Fibroblast of villous mesenchyme (primary cell): ENCODE results near the gene ZNF749. TPM values are rescaled to one million over a fixed set of nuclear protein-coding genes. Genes with fewer than 3 reads are reported as not detected.

Source experiments
- DNase-seq: peaks from one replicate; pipeline ENCODE4 v3.0.0-alpha.2; 2010; ENCODE audit warnings: low read depth
- H3K4me3 ChIP-seq: 2 replicates; pipeline ENCODE4 v1.5.1; 2011; ENCODE audit warnings: low read depth, mild to moderate bottlenecking, low read length
- CTCF ChIP-seq: IDR thresholded peaks from 2 replicates; pipeline ENCODE4 v1.5.1; 2012; ENCODE audit warnings: low read depth, mild to moderate bottlenecking, low read length; ENCODE audit not compliant: insufficient read depth
- total RNA-seq: library from RNA; depleted of rRNA; stranded (reverse); fragments of >200 nt; gene quantifications from 2 replicates; pipeline ENCODE4 v1.2.3, GENCODE V29; 2012

ZNF749 gene
- total RNA-seq, 1 donor: 10.8 TPM

DNA sequence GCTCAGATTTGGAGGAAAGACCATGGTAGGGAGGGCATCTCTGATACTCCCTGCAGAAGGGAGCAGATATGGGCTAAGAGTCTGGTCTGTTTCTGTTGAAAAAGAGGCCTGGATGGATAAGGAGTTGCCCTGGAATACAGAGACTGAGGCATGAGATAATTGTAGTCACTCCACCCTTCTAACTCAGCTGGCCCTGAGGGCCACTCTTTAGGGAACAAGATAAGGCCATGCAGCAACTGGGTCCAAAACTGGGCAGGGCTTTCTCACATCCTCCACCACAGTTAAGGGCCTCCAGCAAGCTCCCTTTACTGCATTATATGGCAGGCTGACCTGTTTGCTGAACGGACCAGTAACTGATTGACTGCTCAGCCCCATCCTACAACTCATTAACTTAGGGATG lies 1.3 kb downstream of the ZNF749 start:
- no peak for TF ChIP-seq CTCF
- H3K4me3 ChIP-seq: peak overlapping the region; percentile 78
- no peak for DNase-seq

DNA sequence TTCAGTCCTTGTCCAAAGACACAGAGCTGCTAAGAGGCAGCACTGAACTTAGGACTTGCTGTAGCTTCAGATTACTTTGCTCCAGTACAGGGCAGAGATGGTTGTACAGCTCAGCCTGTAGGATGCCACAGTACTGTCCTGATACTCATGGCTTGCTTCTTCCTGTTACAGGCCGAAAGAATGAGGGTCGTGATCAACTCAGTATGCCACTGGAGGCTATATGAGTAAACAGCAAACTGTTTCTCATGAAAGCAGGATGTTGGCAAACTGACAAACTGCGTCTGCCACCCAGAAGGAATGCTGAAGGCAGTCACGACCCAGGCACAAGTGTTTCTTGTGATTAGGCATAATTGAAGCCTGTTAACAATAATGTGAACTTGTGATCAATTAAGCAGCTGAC lies 2.8 kb downstream of the ZNF749 start:
- DNase-seq: no peak
- no peak overlapping the region for H3K4me3 ChIP-seq
- TF ChIP-seq CTCF: no peak

DNA sequence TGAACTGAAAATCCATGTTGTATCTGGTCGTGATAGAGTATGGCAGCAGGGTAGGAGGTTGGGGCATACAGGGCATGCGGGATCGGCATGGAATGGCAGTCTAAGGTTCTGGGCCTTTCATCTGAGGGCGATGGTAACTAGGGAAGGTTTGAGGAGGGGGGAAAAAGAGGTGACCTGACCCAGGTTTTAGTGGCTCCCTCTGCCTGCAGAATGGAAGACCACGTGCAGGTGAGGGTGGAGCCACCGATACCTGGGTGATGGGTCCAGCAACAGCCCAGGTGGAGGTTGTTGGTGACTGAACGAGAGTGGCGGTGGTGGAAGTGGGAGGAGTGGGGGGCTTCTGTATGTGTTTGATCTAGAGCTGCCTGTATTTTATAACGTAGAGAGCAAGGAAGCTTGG lies 3.8 kb downstream of the ZNF749 start:
- H3K4me3 ChIP-seq: no peak overlapping the region
- DNase-seq: no peak
- TF ChIP-seq CTCF: no peak

GRCh38 chr19:57441979-57442752 lies 7.0 kb downstream of the ZNF749 start:
- no peak overlapping the region for H3K4me3 ChIP-seq
- no peak for TF ChIP-seq CTCF
- no peak for DNase-seq

- DNase-seq: no peak
- H3K4me3 ChIP-seq: no peak overlapping the region
- TF ChIP-seq CTCF: no peak
These were observed 8.1 kb downstream of the ZNF749 start for GRCh38 chr19:57443121-57443696.

- DNase-seq: no peak
- no peak overlapping the region for H3K4me3 ChIP-seq
- no peak for TF ChIP-seq CTCF
These were observed 17.2 kb downstream of the ZNF749 start for GRCh38 chr19:57452307-57452706.
